Thymus (tissue), 11 donors: ENCODE measurements around the gene POU2F2. TPM values are rescaled to one million over a fixed set of nuclear protein-coding genes. Genes with fewer than 3 reads are reported as not detected.

ENCODE experiments used
- DNase-seq, 9 donors: peaks; one replicate each; pipeline ENCODE4 v3.0.0-alpha.2; 2013; ENCODE audit warnings: low spot score in 9 of 9, low read depth in 6 of 9, missing footprints in 1 of 9
- H3K27ac ChIP-seq, 2 donors: one replicate each; pipeline ENCODE4 v1.5.1; 2013; ENCODE audit warnings: control low read depth in 1 of 2, low read depth in 1 of 2, low read length in 1 of 2, mild to moderate bottlenecking in 1 of 2, moderate library complexity in 1 of 2
- H3K27me3 ChIP-seq, 2 donors: one replicate each; pipeline ENCODE4 v1.5.1; 2013; ENCODE audit warnings: low read length in 1 of 2; ENCODE audit not compliant: control insufficient read depth in 2 of 2, insufficient read depth in 1 of 2
- H3K36me3 ChIP-seq, 2 donors: one replicate each; pipeline ENCODE4 v1.5.1; 2013; ENCODE audit warnings: low read length in 1 of 2, mild to moderate bottlenecking in 1 of 2, moderate library complexity in 1 of 2; ENCODE audit not compliant: control insufficient read depth in 2 of 2, insufficient read depth in 2 of 2
- H3K4me1 ChIP-seq, 2 donors: one replicate each; pipeline ENCODE4 v1.5.1; 2013; ENCODE audit warnings: low read length in 2 of 2; ENCODE audit not compliant: control insufficient read depth in 2 of 2, insufficient read depth in 2 of 2
- H3K4me3 ChIP-seq, 2 donors: one replicate each; pipeline ENCODE4 v1.5.1; 2013; ENCODE audit warnings: low read length in 2 of 2, control low read depth in 1 of 2, mild to moderate bottlenecking in 1 of 2
- H3K9me3 ChIP-seq, 2 donors: one replicate each; pipeline ENCODE4 v1.5.1; 2013; ENCODE audit warnings: low read length in 1 of 2, mild to moderate bottlenecking in 1 of 2; ENCODE audit not compliant: control insufficient read depth in 2 of 2, insufficient read depth in 1 of 2
- WGBS: extraction: QIAGEN DNeasy Blood & Tissue Kit; methylation state at CpG from one replicate; pipeline ENCODE4 v1.1.7; 2013; 5-methylcytosine and 5-hydroxymethylcytosine counted together
- polyA plus RNA-seq: library from polyadenylated mRNA; stranded (reverse); fragments of 200-250 nt; gene quantifications from one replicate; pipeline ENCODE4 v1.2.3, GENCODE V29; 2013
- total RNA-seq: library from RNA; stranded (reverse); fragments of 120-200 nt; gene quantifications from one replicate; pipeline ENCODE4 v1.2.4, GENCODE V29; 2013
- donor health status: healthy.

Gene POU2F2
- total and polyA plus RNA-seq, 2 donors: 1.5 to 7.7 TPM

- Histone ChIP-seq H3K4me3 (no peak overlapping the region), H3K27me3 (no peaks in the 10 kb centered on the region), H3K27ac (no peak overlapping the region), H3K36me3 (peaks cover 37 to 42% of the 10 kb centered on the region in 2 donors), H3K4me1 (peaks cover 5 to 11% of the 10 kb centered on the region in 2 donors), H3K9me3 (no peaks in the 10 kb centered on the region)
- 99% methylated on average over 2 of the region's 2 CpGs for WGBS
- DNase-seq: no peak
Measured at GRCh38 chr19:42081584-42082203, 50.6 kb downstream of the POU2F2 start.

- DNase-seq: no peak
- WGBS: 98% methylated on average over 28 of the region's 28 CpGs
- Histone ChIP-seq H3K4me1 (peaks cover 5 to 13% of the 10 kb centered on the region in 2 donors), H3K9me3 (no peaks in the 10 kb centered on the region), H3K27ac (no peak overlapping the region), H3K36me3 (peaks cover 37 to 42% of the 10 kb centered on the region in 2 donors), H3K27me3 (no peaks in the 10 kb centered on the region), H3K4me3 (no peak overlapping the region)
Measured at GRCh38 chr19:42080764-42081375, 51.4 kb downstream of the POU2F2 start.

- no peak overlapping the region for H3K27ac ChIP-seq
- 97% methylated on average over 44 of the region's 44 CpGs for WGBS
- H3K9me3 ChIP-seq: no peaks in the 10 kb centered on the region
- no peaks in the 10 kb centered on the region for H3K27me3 ChIP-seq
- H3K36me3 ChIP-seq: peaks cover 37 to 42% of the 10 kb centered on the region in 2 donors
- no peak overlapping the region for H3K4me3 ChIP-seq
- peaks cover 8 to 15% of the 10 kb centered on the region in 2 donors for H3K4me1 ChIP-seq
- DNase-seq: no peak
Measured at GRCh38 chr19:42079886-42080763, 52.1 kb downstream of the POU2F2 start.

- H3K9me3 ChIP-seq: no peaks in the 10 kb centered on the region
- peaks cover 12 to 20% of the 10 kb centered on the region in 2 donors for H3K4me1 ChIP-seq
- H3K27me3 ChIP-seq: no peaks in the 10 kb centered on the region
- peaks cover 37 to 42% of the 10 kb centered on the region in 2 donors for H3K36me3 ChIP-seq
- WGBS: 95% methylated on average over 16 of the region's 16 CpGs
- no peak overlapping the region for H3K27ac ChIP-seq
- no peak overlapping the region for H3K4me3 ChIP-seq
- no peak for DNase-seq
Measured at GRCh38 chr19:42079276-42079669, 53.0 kb downstream of the POU2F2 start.

- H3K4me3 ChIP-seq: no peak overlapping the region
- H3K36me3 ChIP-seq: peaks cover 36 to 42% of the 10 kb centered on the region in 2 donors
- H3K27me3 ChIP-seq: no peaks in the 10 kb centered on the region
- H3K9me3 ChIP-seq: no peaks in the 10 kb centered on the region
- H3K27ac ChIP-seq: no peak overlapping the region
- WGBS: 96% methylated on average over 15 of the region's 15 CpGs
- no peak for DNase-seq
- H3K4me1 ChIP-seq: peaks cover 12 to 20% of the 10 kb centered on the region in 2 donors
Measured at GRCh38 chr19:42078538-42079275, 53.5 kb downstream of the POU2F2 start.

GRCh38 chr19:42078058-42078457 lies 54.2 kb downstream of the POU2F2 start:
- Histone ChIP-seq H3K9me3 (no peaks in the 10 kb centered on the region), H3K4me1 (peaks cover 12 to 20% of the 10 kb centered on the region in 2 donors), H3K27me3 (no peaks in the 10 kb centered on the region), H3K36me3 (peaks cover 33 to 42% of the 10 kb centered on the region in 2 donors), H3K27ac (no peak overlapping the region), H3K4me3 (no peak overlapping the region)
- WGBS: 98% methylated on average over 1 of the region's 1 CpG
- no peak for DNase-seq

- peaks cover 12 to 20% of the 10 kb centered on the region in 2 donors for H3K4me1 ChIP-seq
- peaks cover 31 to 34% of the 10 kb centered on the region in 2 donors for H3K36me3 ChIP-seq
- H3K27me3 ChIP-seq: no peaks in the 10 kb centered on the region
- H3K9me3 ChIP-seq: no peaks in the 10 kb centered on the region
- DNase-seq: peak in 2 of 9 donors; percentile 16 to 45
- peak overlapping the region in 1 of 2 donors; percentile 88 for H3K27ac ChIP-seq
- WGBS: under 1% methylated on average over 33 of the region's 33 CpGs
- peak overlapping the region; percentile 86 to 91 for H3K4me3 ChIP-seq
Measured at GRCh38 chr19:42076380-42076944, 55.8 kb downstream of the POU2F2 start.

GRCh38 chr19:42075616-42076379 lies 56.4 kb downstream of the POU2F2 start, which contains the start of gene ZNF574:
TSS of gene ZNF574 (plus strand) at chr19:42076166. CDS start at chr19:42078607, 2,441 bp downstream.
- Histone ChIP-seq H3K36me3 (peaks cover 24 to 27% of the 10 kb centered on the region in 2 donors), H3K27ac (peak within 1 kb of the TSS; percentile 94 to 98), H3K4me3 (peak within 1 kb of the TSS; percentile 86 to 91), H3K9me3 (no peaks in the 10 kb centered on the region), H3K27me3 (peaks cover 0 to 2% of the 10 kb centered on the region in 2 donors), H3K4me1 (peaks cover 12 to 21% of the 10 kb centered on the region in 2 donors)
- DNase-seq: peak; percentile 95 to 100 (median 99)
- WGBS: under 1% methylated on average over 80 of the region's 80 CpGs
